ENCODE results near the gene DGKQ. TPM values are rescaled to one million over a fixed set of nuclear protein-coding genes. Genes with fewer than 3 reads are reported as not detected.

The DGKQ gene
- total RNA-seq, 1 experiment from 2014 or later, result 14.2 TPM

- Histone ChIP-seq H3K27me3 (ENCODE audit: low read length) (no peaks in the 10 kb centered on the region), H3K9me2 (replicated peaks; ENCODE audit: low read length) (no peaks in the 10 kb centered on the region), H3K36me3 (ENCODE audit: low read depth, low read length) (no peaks in the 10 kb centered on the region), H3K9ac (ENCODE audit: low read length) (peak within 1 kb of the TSS; percentile 66), H3F3A (ENCODE audit: low read length, unreplicated experiment) (no peaks in the 10 kb centered on the region), H3K4me3 (ENCODE audit: low read length) (peak within 1 kb of the TSS; percentile 78), H3K9me3 (ENCODE audit: low read length) (no peaks in the 10 kb centered on the region), H3K4me2 (ENCODE audit: low read length) (peak within 1 kb of the TSS; percentile 94), H4K20me1 (ENCODE audit: low read length) (no peaks in the 10 kb centered on the region), H3K27ac (ENCODE audit: low read length) (0 out of 2 replicates have a peak within 1 kb of the TSS, but pooled peaks have one; percentile 13), H3K79me2 (ENCODE audit: low read length) (peaks cover 5% of the 10 kb centered on the region; the same call in 1 of the 2 replicates), H2AFZ (ENCODE audit: low read length) (peak within 1 kb of the TSS; percentile 86), H3K4me1 (ENCODE audit: insufficient read depth, low read length) (peaks cover 22% of the 10 kb centered on the region; the same call in 1 of the 2 replicates)
- intact Hi-C loops (cut with micrococcal nuclease), result no loop called here
- no peak for TF ChIP-seq EZH2 (IDR thresholded peaks at IDR 0.05; ENCODE audit: low read length, unreplicated experiment)
- no peak for TF ChIP-seq EZH2phosphoT487 (IDR thresholded peaks at IDR 0.05; ENCODE audit: borderline replicate concordance, low read length)
- TF ChIP-seq, protein P1, sequence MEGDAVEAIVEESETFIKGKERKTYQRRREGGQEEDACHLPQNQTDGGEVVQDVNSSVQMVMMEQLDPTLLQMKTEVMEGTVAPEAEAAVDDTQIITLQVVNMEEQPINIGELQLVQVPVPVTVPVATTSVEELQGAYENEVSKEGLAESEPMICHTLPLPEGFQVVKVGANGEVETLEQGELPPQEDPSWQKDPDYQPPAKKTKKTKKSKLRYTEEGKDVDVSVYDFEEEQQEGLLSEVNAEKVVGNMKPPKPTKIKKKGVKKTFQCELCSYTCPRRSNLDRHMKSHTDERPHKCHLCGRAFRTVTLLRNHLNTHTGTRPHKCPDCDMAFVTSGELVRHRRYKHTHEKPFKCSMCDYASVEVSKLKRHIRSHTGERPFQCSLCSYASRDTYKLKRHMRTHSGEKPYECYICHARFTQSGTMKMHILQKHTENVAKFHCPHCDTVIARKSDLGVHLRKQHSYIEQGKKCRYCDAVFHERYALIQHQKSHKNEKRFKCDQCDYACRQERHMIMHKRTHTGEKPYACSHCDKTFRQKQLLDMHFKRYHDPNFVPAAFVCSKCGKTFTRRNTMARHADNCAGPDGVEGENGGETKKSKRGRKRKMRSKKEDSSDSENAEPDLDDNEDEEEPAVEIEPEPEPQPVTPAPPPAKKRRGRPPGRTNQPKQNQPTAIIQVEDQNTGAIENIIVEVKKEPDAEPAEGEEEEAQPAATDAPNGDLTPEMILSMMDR (conservative IDR thresholded peaks at IDR 0.05; ENCODE audit: low read depth, low read length), result peak; percentile 55
- CTCF ChIA-PET, result interaction anchor here (0.6 to 0.7 kb wide), 2 partner anchors 55 to 198 kb away, joined by 3 to 5 read pairs; partner anchors contain the start of genes GAK and TMEM175
- peak; percentile 59 for DNase-seq
- POLR2A ChIA-PET (ENCODE audit: unreplicated experiment), result interaction anchor here (0.5 to 0.6 kb wide), 2 partner anchors 13 to 246 kb away, joined by 4 to 5 read pairs; no protein-coding TSS in a partner anchor
- no TSS peak for BruUV-seq (replicated peaks)
- ATAC-seq, result peak; percentile 74
Measured at GRCh38 chr4:986879-987623, 13.7 kb upstream of the DGKQ start, which contains the start of gene IDUA. IDUA (plus strand) TSS chr4:987044; CDS start chr4:987085, 41 bp downstream.

DNA sequence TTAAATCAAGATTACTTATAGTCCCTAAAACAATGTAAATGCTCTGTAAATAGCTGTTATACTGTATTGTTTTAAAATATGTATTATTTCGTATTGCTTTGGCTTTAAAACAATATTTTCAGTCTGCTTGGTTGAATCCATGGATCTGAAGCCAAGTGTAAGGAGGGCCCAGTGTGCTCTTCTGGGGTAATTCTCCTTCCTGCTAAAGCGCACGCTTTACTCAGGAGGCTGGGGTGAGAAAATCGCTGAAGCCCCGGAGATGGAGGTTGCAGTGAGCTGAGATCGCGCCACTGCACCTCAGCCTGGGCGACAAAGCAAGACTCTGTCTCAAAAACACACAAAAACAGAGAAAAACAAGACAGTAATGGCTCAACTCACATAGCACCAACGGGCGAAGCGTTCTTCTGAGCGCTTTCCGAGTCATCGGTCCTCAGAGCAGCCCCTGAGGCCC lies 13.1 kb upstream of the DGKQ start:
- Histone ChIP-seq H3K36me3 (ENCODE audit: low read depth, low read length) (no peaks in the 10 kb centered on the region), H3F3A (ENCODE audit: low read length, unreplicated experiment) (no peaks in the 10 kb centered on the region), H4K20me1 (ENCODE audit: low read length) (no peaks in the 10 kb centered on the region), H3K27ac (ENCODE audit: low read length) (no peak overlapping the region), H3K9ac (ENCODE audit: low read length) (peak overlapping the region; percentile 66), H3K27me3 (ENCODE audit: low read length) (no peaks in the 10 kb centered on the region), H3K4me3 (ENCODE audit: low read length) (peak overlapping the region; percentile 78), H3K9me3 (ENCODE audit: low read length) (no peaks in the 10 kb centered on the region), H3K9me2 (replicated peaks; ENCODE audit: low read length) (no peaks in the 10 kb centered on the region), H3K4me1 (ENCODE audit: insufficient read depth, low read length) (peaks cover 22% of the 10 kb centered on the region; the same call in 1 of the 2 replicates), H3K79me2 (ENCODE audit: low read length) (peaks cover 5% of the 10 kb centered on the region; the same call in 1 of the 2 replicates), H3K4me2 (ENCODE audit: low read length) (peak overlapping the region; percentile 94), H2AFZ (ENCODE audit: low read length) (peak overlapping the region; percentile 86)
- ATAC-seq, result no peak
- TF ChIP-seq, protein P1 (conservative IDR thresholded peaks at IDR 0.05; ENCODE audit: low read depth, low read length), result no peak
- TF ChIP-seq EZH2phosphoT487 (IDR thresholded peaks at IDR 0.05; ENCODE audit: borderline replicate concordance, low read length) (no peak), EZH2 (IDR thresholded peaks at IDR 0.05; ENCODE audit: low read length, unreplicated experiment) (no peak)
- DNase-seq, result no peak
- BruUV-seq (replicated peaks), result TSS peak; percentile 67
- ChIA-PET CTCF (interaction anchor here (0.6 to 0.7 kb wide), 2 partner anchors 54 to 198 kb away, joined by 3 to 5 read pairs; partner anchors contain the start of genes GAK and TMEM175), POLR2A (ENCODE audit: unreplicated experiment) (interaction anchor here (0.6 kb wide), 1 partner anchor 14 kb away, joined by 5 read pairs; no protein-coding TSS in a partner anchor)
- intact Hi-C loops (cut with micrococcal nuclease), result no loop called here

Measured in PC-3 (cell line).